HL-60 (cell line): ENCODE results near the gene GPR78.

ENCODE experiments used
- CTCF ChIP-seq: IDR thresholded peaks from one replicate; pipeline ENCODE4 v1.5.1; 2011; ENCODE audit warnings: low read length, control low read depth, inconsistent platforms; ENCODE audit not compliant: insufficient read depth
- GABPA ChIP-seq: IDR thresholded peaks from 2 replicates; pipeline ENCODE4 v1.6.1; 2012; ENCODE audit warnings: low read depth
- POLR2AphosphoS5 ChIP-seq: IDR thresholded peaks from 2 replicates; pipeline ENCODE4 v1.6.1; 2012; ENCODE audit warnings: low read depth
- REST ChIP-seq: IDR thresholded peaks from 2 replicates; pipeline ENCODE4 v1.6.1; 2012; ENCODE audit warnings: low read depth; ENCODE audit not compliant: insufficient replicate concordance
- SPI1 ChIP-seq: IDR thresholded peaks from 2 replicates; pipeline ENCODE4 v1.6.1; 2012; ENCODE audit warnings: low read depth, mild to moderate bottlenecking, borderline replicate concordance

GRCh38 chr4:8597319-8597718, 17.1 kb downstream of the GPR78 start:
- TF ChIP-seq GABPA, result no peak
- TF ChIP-seq POLR2AphosphoS5, result no peak
- no peak for TF ChIP-seq REST
- no peak for TF ChIP-seq CTCF
- no peak for TF ChIP-seq SPI1
